Fibroblast of mammary gland (primary cell): ENCODE data around the gene RBKS.

Source experiments
- DNase-seq: peaks from one replicate; pipeline ENCODE4 v3.0.0-alpha.2; 2010; ENCODE audit warnings: low read depth
- H3K4me3 ChIP-seq: 2 replicates; pipeline ENCODE4 v1.5.1; 2011; ENCODE audit warnings: low read depth, mild to moderate bottlenecking, low read length, moderate library complexity; ENCODE audit not compliant: control insufficient read depth
- CTCF ChIP-seq: conservative IDR thresholded peaks from 2 replicates; pipeline ENCODE4 v1.5.1; 2011; ENCODE audit warnings: low read depth, low read length, inconsistent platforms; ENCODE audit not compliant: control insufficient read depth, insufficient read depth

Gene RBKS

DNA sequence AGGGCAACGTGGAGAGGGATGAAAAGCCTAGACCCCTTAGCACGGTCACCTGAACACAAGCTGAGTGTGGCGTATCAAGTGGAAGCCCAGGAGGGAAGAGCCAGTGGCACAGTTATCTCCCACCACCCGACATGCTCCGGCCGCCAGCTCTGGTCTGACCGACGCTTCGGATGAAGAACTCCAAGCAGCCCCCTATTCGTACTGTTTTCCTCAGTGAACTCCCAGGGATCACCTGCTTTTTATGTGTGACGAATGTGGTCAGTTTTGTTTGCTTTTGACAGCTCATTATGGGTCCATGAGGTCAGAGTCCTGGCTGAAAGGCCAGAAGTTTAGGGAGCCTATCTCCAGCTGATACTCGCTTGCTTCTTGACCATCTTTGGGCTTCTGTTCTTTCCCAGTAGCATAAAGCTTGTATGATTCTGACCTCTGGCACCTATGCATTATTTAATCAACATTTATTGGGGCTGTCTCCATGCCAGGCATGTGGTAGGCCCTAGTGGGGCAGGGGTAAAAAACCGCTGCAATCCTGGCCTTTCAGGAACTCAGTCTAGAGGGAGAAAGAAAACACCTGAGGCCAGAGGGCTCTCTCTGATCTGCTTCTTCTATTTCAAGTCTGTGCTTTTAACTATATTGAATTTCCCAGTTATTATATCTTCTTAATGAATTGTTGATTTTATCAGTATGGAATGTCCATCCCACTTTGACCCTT, 151.7 kb downstream of the RBKS start:
- no peak for TF ChIP-seq CTCF
- no peak for DNase-seq
- H3K4me3 ChIP-seq: no peak overlapping the region

- peak; percentile 96 for DNase-seq
- no peak for TF ChIP-seq CTCF
- H3K4me3 ChIP-seq: no peak overlapping the region
These were observed 152.4 kb downstream of the RBKS start for GRCh38 chr2:27737676-27738348.

DNA sequence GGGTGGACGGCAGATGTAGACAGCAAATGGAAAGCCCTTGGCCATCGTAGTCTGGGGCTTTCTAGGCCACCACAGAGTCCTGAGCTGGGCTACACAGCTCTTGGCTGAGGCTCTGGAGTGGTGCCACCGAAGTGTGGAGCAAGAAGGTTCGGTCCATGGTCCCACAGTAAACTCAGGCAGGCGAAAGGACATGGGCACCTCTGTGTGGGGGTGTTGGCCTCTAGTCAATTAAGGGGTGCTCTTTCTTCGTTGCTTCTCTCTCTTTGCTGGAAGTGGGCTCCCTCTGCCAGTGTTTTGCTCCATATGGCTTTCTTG, 153.3 kb downstream of the RBKS start:
- TF ChIP-seq CTCF: no peak
- DNase-seq: no peak
- H3K4me3 ChIP-seq: no peak overlapping the region

GRCh38 chr2:27736031-27736889, 153.9 kb downstream of the RBKS start:
- peak overlapping the region; percentile 16 for H3K4me3 ChIP-seq
- TF ChIP-seq CTCF: no peak
- DNase-seq: no peak

DNA sequence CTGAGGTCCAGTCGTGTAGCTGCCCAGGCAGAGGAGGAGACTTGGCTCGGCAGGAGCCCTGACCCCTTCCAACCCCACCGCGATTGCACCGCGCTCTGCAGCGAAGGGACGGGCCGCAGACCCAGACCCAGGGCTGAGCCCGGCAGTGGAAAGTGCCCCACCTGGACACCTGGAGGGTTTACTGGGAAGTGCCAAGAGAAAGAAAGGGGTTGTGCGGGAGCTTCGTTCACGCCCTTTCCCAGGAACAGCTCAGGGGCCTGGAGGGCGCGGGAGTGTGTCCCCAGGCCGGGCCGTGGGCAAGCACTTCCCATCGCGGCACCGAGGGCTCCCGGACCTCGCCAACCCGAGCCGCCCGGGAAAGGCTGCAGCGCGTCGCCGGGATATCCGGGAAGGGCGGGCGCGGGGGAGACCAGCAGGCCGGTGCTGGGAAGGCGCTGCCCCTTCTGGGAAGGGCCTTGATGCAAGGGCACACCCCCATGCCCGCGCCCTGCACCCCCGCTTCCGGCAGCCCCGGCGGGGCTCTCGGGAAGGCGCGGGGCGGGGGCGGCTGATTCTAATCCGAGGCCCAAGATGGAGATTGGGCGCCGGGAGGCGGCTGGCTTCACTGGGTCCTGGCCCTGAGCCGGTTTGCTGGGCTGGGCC, 154.8 kb downstream of the RBKS start:
- H3K4me3 ChIP-seq: peak overlapping the region; percentile 42
- TF ChIP-seq CTCF: no peak
- peak; percentile 74 for DNase-seq

GRCh38 chr2:27734305-27734704, 155.9 kb downstream of the RBKS start:
- no peak for DNase-seq
- H3K4me3 ChIP-seq: no peak overlapping the region
- no peak for TF ChIP-seq CTCF
